GM18858 (cell line): ENCODE results near the gene FAM219A.
"Not testable (repeated sequence)": the region's sequence is repeated elsewhere in the genome, so short reads cannot be mapped to it uniquely, and the experiment has no call there.

Experiments
- ATAC-seq: cut with Tn5 transposase; IDR thresholded peaks from one replicate; pipeline ENCODE4 v1.9.1; 2021; ENCODE audit not compliant: unreplicated experiment

Gene FAM219A

GRCh38 chr9:34379334-34380033 is 78.9 kb downstream of the FAM219A start:
- ATAC-seq, result no peak

GRCh38 chr9:34378376-34379060 is 79.9 kb downstream of the FAM219A start:
- no peak for ATAC-seq

- no peak for ATAC-seq
These were observed 81.0 kb downstream of the FAM219A start for GRCh38 chr9:34377404-34377746.

GRCh38 chr9:34376596-34377403 is 81.6 kb downstream of the FAM219A start, which contains the start of gene MYORG:
MYORG (minus strand) TSS chr9:34376898; CDS start chr9:34372943, 3,955 bp downstream.
- ATAC-seq, result peak; percentile 83

- no peak for ATAC-seq
These were observed 82.3 kb downstream of the FAM219A start for GRCh38 chr9:34375901-34376595.

- ATAC-seq, result no peak
These were observed 83.3 kb downstream of the FAM219A start for GRCh38 chr9:34374905-34375552.

- no peak for ATAC-seq
These were observed 84.0 kb downstream of the FAM219A start for GRCh38 chr9:34374339-34374738.

- ATAC-seq, result no peak
These were observed 84.6 kb downstream of the FAM219A start for GRCh38 chr9:34373749-34374148.

GRCh38 chr9:34372467-34373011 is 85.8 kb downstream of the FAM219A start:
- ATAC-seq, result no peak

- ATAC-seq, result no peak
These were observed 86.4 kb downstream of the FAM219A start for GRCh38 chr9:34371886-34372466.

GRCh38 chr9:34370970-34371880 is 87.1 kb downstream of the FAM219A start:
- no peak for ATAC-seq

- no peak for ATAC-seq
These were observed 87.9 kb downstream of the FAM219A start for GRCh38 chr9:34370335-34370969.

- no peak for ATAC-seq
These were observed 88.7 kb downstream of the FAM219A start for GRCh38 chr9:34369636-34370035.

- ATAC-seq, result not testable (repeated sequence)
These were observed 89.6 kb downstream of the FAM219A start for GRCh38 chr9:34368796-34369195.

GRCh38 chr9:34367751-34368410 is 90.5 kb downstream of the FAM219A start:
- ATAC-seq, result not testable (repeated sequence)

- no peak for ATAC-seq
These were observed 92.0 kb downstream of the FAM219A start for GRCh38 chr9:34366365-34366764.

GRCh38 chr9:34365282-34365681 is 93.1 kb downstream of the FAM219A start:
- no peak for ATAC-seq
